ENCODE measurements around the gene EFCAB13.

EFCAB13 gene

DNA sequence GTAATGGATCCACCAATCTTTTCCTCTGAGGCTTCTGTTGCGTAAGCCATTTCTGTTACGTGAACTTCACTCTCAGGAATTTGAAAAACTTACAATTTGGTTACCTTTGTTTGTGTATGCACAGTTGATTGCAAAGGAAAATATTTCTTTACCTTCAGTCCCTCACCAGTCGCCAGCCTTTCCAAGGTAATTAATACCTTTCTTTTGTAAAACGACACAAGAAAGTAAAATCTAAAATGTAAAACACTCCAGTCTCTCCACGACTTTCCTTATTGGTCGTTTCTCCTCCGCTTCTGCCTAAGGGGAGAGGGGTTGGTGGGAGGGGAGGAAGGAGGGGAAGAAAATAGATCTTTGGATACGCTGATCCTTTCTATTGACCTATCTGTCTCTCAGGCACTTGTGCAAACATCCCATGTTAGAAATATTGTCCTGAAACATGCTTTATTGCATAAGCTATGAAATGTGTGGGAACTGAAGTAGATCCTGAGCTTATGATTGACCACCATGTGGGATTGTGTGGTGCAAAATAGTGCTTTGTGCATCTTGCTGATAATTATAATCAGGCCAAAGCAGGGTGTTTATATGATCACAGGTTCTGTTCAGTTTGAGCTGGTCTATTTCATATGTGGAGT lies 32.4 kb upstream of the EFCAB13 start:
- H3K27ac ChIP-seq, result no peak overlapping the region

DNA sequence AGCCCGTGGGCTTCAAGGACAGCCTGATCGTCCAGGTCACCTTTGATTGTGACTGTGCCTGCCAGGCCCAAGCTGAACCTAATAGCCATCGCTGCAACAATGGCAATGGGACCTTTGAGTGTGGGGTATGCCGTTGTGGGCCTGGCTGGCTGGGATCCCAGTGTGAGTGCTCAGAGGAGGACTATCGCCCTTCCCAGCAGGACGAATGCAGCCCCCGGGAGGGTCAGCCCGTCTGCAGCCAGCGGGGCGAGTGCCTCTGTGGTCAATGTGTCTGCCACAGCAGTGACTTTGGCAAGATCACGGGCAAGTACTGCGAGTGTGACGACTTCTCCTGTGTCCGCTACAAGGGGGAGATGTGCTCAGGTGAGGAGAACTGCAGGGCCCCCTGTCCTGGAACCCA lies 31.5 kb upstream of the EFCAB13 start:
- Histone ChIP-seq H3K4me3 (no peak overlapping the region), H3K27ac (no peak overlapping the region)

More for the DNA sequence above, 32.4 kb upstream of the EFCAB13 start:
- no peak overlapping the region for H3K4me3 ChIP-seq

DNA sequence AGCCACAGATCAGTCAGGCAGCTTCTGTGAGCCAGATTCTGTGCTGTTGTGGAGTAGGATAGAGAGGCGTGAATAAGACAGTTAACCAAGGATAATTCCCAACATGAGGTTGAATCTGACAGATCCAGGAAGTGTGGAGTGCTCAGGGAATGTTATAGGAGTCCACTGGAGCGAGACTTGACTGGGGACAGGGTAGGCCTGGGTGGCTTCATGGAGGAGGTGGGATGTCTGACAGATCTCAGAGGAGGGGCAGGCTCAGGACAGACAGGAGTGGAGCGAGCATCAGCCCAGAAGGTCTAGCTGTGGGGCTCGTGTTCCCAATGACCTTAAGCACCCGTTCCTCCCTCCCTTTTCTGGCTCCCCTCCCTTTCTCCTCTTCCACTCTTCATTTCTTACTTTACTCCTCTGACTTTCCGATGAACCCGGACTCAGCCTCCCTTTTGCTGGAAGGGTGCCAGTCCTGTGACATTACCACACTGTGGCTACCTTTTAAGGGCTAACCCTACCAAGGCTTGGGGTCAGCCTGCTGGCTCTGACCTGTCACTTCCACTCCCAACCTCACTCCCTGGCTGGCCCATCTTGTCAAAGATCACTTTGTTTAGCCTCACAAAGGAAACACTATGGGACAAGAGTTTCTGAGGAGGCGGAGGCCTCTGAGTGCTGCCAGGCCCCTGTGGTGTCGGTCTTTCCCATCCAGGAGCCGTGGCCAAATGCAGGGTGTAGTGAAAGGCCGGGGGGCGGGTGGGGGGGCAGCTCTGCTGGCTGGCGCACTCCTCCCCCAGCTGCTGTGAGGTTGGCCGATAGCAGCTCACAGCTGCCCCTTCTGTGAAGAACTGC lies 28.5 kb upstream of the EFCAB13 start:
- Histone ChIP-seq H3K27ac (peak overlapping the region in 1 of 21 experiments; percentile 9), H3K4me3 (no peak overlapping the region)

DNA sequence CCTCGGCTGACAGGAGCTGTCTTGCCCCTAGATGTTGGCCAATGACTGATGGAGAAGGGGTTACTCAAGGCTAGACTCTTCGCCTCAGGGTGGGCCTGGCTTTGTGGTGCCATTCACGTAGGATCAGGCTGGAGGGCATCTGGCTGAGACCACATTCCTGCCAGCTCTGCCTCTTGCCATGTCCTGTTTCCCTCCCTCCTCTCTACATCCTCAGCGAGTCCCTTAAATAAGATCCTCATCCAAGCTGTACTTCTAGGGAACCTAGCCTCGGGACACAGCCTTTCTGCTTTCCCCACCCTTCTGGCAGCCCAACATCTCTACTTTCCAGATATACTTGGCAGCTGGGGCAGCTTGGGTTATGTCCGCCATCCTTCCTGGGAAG lies 27.9 kb upstream of the EFCAB13 start:
- H3K4me3 ChIP-seq, result no peak overlapping the region

DNA sequence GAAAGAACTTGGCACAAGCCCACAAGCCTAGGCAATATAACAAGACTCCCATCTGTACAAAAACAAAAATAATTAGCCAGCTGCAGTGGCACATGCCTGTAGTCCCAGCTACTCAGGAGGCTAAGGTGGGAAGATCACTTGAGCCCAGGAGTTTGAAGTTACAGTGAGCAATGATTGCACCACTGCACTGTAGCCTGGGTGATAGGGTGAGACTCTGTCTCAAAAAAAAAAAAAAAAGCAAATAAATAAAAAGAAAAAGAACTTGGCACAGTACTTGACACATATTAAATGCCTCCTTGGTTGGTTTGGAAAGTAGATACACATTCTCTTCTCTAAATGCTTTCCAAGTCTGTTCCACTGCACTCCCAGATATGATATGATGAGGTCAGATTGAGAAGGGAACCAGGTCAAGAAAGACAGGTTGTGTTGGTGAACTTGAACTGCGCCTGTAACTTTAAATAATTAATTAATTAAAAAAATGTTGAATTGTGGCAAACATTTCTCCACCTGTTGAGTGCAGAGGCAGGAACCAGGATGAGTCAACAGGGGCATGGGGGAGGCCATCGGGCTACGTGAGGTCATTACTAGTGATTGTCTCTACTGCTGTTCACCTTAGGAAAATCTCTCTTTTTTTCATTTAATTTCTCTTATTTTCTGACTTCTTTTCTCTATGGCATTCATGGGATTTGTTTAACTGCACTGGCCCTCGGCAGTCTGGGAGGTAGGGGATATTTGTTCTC lies 25.9 kb upstream of the EFCAB13 start:
- no peak overlapping the region for H3K4me3 ChIP-seq
- H3K27ac ChIP-seq, result no peak overlapping the region

More for the DNA sequence above, 27.9 kb upstream of the EFCAB13 start:
- H3K27ac ChIP-seq, result peak overlapping the region in 1 of 21 experiments; percentile 9

DNA sequence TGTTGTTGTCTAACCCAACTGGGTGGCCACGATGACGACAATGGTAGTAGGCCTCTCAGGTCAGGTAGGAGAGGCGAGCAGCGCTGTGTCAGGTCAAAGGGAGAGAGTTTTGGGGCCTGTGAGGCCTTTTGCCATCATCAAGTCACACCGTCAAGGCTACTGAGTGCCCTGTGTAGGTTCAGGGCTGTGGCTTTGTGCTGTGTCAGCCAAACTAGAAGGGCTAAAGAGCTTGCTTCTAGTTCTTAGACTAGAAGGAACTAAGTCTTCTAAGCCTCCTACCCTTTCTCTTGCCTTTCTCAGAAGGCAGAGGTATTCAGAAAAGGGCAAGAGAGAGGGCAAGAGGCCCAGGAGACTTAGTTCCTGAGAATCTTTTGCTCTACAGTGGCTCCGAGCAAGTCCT lies 25.0 kb upstream of the EFCAB13 start:
- Histone ChIP-seq H3K27ac (no peak overlapping the region), H3K4me3 (no peak overlapping the region)

DNA sequence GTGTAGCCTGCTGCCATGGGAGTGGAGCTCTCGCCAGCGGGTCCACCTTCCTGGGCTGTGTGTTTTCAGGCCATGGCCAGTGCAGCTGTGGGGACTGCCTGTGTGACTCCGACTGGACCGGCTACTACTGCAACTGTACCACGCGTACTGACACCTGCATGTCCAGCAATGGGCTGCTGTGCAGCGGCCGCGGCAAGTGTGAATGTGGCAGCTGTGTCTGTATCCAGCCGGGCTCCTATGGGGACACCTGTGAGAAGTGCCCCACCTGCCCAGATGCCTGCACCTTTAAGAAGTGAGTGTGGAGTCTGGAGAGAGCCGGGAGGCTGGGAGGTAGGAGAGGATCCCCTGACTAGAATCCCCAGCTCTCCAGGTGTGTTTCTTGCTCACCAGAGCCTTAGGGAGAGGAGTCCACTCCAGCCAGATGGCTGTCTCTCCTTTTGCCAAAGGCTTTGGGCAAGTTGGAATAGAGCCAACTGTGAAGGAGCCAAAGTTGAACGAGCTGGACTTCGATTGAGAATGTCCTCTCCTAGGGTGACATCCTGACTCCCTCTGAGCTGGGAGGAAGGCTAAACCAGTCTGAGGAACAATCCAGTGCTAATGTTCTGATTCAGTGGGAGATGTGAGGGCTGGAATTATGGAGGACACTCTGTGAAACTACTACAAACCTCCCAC lies 24.4 kb upstream of the EFCAB13 start:
- H3K4me3 ChIP-seq, result no peak overlapping the region
- no peak overlapping the region for H3K27ac ChIP-seq

DNA sequence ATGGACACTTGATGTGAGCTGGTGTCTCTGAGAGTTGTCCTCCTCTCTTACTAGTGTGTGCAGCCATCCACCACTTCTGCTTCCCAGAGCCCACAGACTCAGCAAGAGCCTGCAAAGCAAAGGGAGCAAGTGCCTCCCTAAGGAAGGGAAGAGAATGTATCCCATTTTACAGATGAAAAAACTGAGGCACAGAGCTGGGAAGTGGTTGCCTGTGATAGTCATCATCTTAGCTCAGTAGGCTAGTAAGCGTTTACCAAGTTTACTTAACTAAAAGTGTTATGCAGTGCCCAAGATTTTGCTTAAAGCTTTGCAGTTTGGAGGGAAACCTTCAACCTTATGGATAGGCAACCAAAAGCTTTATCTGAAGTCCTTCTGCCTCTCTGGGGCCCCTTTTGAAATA lies 23.0 kb upstream of the EFCAB13 start:
- H3K27ac ChIP-seq, result no peak overlapping the region

DNA sequence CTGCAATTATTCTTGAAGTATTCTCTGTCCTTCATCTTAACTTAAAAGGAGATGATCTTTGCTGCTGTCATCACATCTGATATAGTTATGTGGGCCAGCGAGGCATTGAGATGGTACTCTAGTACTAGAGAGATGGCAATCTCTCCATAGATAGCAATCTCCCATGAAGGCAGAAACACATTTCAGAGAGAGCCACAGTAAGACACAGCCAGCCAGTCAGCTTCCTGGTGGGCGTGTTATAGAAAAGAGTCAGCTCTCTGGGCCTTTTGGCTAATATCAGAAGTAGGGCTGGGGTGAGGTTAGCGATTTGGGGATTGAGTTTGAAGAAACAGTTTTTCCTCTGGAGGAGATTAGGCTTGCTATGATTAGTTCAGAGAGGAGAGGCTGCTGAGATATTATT lies 22.6 kb upstream of the EFCAB13 start:
- no peak overlapping the region for H3K4me3 ChIP-seq
- no peak overlapping the region for H3K27ac ChIP-seq

More for the DNA sequence above, 23.0 kb upstream of the EFCAB13 start:
- H3K4me3 ChIP-seq, result no peak overlapping the region

DNA sequence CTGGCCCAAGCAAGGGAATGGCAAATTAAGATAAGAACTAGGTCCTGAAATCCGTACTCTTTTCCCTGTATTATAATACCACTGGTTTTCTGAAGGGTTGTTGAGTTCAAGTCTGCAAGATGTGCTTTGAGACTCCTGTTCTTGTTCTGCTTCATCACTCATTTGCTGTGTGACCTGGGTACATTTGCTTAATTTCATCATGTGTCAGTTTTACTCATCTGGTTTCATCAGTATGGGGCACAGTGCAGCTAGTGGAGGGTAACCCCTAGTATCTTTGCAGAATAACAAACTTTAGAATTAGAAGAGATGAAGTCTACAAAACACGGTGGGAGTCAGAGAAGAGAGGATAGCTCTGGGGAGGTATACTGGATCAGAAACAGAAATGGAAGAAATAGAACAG lies 21.9 kb upstream of the EFCAB13 start:
- Histone ChIP-seq H3K4me3 (no peak overlapping the region), H3K27ac (no peak overlapping the region)

DNA sequence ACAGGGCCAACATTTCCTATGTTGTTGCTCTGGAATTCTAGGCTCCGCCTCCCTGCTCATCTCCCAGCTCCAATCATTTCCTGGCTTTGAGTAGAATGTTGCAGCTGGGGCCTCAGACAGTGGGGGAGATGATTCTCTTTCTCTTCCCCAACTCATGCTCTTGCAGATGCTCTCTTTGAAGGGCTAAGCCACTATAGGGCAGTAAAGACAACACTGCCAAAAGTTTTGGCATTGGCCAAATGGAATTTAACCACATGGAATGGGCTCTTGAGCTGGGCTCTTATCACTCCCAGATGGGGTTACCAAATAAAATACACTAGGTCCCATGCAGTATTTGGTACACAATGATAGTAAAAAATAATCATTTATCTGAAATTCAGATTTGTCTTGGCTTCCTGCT lies 19.6 kb upstream of the EFCAB13 start:
- peak overlapping the region in 1 of 21 experiments; percentile 34 for H3K27ac ChIP-seq
- H3K4me3 ChIP-seq, result no peak overlapping the region

DNA sequence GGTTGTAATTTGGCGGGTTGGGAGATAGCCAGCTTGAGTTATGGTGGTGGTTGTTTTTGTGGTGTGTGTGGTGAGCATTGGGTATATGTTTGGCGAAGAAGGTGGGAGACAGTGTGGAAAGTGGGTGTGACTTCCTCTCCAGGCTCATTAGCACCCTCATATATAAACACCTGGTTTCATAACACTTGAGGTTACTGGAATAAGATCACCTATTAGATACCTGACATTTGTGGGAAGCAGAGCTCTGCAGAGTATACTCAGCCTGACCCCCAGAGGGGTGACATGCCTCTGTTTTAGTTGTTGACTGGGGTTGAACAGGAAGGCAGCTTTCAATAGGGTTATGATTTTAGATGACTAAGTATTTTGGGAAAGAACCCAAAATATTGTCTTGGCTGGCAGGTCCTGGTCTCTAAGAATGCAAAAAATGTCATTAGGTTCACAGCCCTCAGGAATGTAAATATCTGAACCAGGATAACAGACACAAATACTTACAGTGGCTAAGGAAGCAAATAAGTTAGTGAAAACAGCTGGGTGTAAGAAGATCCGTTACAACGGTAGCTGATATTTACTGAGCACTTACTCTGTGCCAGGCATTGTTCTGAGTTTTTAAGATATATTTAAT lies 18.3 kb upstream of the EFCAB13 start:
- Histone ChIP-seq H3K4me3 (no peak overlapping the region), H3K27ac (peak overlapping the region in 7 of 21 experiments; percentile 4 to 59 (median 25))

DNA sequence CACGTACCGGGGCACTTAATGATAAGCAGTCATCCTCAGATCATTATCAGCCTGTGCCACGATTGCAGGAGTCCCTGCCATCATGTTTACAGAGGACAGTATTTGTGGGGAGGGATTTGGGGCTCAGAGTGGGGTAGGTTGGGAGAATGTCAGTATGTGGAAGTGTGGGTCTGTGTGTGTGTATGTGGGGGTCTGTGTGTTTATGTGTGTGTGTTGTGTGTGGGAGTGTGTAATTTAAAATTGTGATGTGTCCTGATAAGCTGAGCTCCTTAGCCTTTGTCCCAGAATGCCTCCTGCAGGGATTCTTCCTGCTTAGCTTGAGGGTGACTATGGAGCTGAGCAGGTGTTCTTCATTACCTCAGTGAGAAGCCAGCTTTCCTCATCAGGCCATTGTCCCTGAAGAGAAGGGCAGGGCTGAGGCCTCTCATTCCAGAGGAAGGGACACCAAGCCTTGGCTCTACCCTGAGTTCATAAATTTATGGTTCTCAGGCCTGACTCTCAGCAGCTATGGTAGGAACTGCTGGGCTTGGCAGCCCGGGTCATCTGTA lies 13.5 kb upstream of the EFCAB13 start:
- Histone ChIP-seq H3K4me3 (no peak overlapping the region), H3K27ac (no peak overlapping the region)

DNA sequence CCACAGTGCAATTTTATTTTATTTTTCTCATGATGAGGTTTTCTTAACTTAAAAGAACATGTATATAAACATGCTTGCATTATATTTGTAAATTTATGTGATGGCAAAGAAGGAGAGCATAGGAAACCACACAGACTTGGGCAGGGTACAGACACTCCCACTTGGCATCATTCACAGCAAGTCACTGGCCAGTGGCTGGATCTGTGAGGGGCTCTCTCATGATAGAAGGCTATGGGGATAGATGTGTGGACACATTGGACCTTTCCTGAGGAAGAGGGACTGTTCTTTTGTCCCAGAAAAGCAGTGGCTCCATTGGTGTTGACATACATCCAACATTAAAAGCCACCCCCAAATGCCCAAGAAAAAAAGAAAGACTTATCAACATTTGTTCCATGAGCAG lies 12.3 kb upstream of the EFCAB13 start:
- Histone ChIP-seq H3K27ac (no peak overlapping the region), H3K4me3 (no peak overlapping the region)

DNA sequence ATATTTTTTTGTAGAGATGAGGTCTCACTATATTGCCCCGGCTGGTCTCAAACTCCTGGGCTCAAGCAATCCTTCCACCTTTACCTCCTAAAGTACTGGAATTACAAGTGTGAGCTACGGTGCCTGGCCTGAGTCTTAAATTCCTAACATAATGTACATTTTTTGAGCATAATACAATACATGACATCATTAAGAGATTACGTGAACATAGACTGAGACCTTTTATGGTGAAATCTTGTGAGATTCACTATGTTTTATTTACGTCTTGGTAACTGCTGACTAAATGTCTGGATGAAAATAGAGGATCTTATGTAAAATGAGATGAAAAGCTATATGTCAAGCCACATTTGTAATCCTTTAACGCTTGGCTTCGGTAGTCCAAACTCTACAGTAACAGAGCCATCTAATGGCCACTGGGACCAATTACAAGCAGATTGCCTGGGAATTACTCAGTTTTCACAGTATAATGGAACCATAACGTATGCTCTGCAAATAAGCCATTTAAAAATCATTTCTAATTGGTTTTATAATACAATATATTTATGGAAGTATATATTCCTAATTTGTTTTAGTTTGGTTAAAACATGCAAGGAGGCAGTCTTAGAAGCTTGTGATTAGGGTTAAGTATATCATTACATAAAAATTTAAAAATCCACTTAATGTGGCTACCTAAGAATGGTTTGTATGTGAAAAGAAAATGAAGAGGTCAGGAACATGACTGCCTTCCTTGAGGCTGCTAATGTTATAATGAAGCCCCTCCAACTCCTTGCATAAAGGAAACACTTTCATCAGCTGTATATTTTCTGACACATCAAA lies 8.1 kb upstream of the EFCAB13 start:
- H3K4me3 ChIP-seq, result no peak overlapping the region
- peak overlapping the region in 6 of 21 experiments; percentile 22 to 69 (median 52) for H3K27ac ChIP-seq

DNA sequence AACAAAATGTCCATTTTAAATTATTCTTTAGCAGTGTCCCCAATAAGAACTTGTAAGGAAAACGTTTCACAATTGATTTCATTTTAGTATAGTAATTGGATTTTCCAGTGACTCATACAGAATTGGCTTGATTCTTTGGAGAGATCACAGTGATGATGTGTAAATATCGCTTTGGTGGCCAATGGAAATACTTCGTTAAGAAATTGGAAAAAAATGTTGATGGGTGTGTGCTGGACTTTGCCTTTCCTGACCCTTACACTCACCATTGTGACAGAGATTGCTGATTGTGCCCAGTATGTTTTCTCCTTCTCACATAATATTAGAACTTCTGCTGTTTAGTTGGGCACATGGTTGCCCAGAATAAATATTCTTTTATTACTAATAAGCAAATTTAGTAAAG lies 7.4 kb upstream of the EFCAB13 start:
- Histone ChIP-seq H3K27ac (peak overlapping the region in 5 of 21 experiments; percentile 37 to 69 (median 54)), H3K4me3 (no peak overlapping the region)

DNA sequence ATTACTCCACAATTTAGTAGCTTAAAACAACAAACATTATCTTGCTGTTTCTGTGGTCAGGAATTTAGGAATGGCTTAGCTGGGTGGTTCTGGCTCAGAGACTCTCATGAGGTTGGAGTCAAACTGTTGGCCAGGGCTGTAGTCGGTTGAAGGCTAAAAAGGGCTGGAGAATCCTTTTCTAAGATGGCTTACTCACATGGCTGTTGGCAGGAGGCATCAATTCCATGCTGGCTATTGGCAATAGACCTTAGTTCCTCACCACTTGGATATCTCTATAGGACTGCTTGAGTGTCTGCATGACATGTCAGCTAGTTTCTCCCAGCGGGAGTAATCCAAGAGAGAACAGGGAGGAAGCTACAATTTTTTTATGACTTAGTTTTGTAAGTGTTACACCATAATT lies 6.6 kb upstream of the EFCAB13 start:
- peak overlapping the region in 1 of 21 experiments; percentile 58 for H3K27ac ChIP-seq
- no peak overlapping the region for H3K4me3 ChIP-seq

DNA sequence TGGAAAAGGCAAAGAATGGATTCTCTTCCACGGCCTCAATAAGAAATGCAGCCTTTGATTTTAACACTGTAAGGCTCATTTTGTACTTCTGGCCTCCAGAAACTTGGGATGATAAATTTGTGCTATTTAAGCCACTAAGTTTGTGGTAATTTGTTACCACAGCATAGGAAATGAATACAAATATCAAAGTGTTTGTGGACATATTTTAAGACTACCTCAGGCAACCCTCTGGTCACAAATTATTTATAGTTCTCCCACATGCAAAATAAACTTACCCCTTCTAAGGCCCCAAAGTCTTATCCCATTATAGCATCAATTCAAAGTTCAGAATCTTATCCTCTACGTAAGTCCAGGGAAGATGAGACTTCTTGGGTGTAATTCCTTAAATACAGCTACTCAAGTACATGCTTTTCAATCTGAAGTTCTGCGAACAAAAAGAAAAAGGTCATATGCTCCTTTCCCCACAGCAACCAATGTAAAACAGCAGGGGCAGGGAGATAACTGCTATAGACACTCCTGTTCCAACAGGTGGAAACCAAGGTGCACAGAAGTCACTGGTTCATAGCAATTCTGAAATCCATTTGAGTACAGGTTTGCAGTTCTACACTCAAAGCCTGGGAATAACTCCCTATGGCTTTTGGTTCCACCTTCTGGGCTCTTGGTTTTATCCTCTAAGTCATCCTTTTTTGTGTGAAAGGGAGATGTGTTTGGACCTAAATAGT lies 5.4 kb upstream of the EFCAB13 start:
- no peak overlapping the region for H3K4me3 ChIP-seq

More for the DNA sequence above, 5.4 kb upstream of the EFCAB13 start:
- no peak overlapping the region for H3K27ac ChIP-seq

Measured in skin epidermis (tissue), 12 donors.